Measurements from ENCODE around the gene CELF4. TPM values are rescaled to one million over a fixed set of nuclear protein-coding genes. Genes with fewer than 3 reads are reported as not detected.
A peak's percentile ranks its signal among the peaks of the same experiment; 100 is the strongest.

CELF4 gene
- total RNA-seq, 1 experiment from 2014 or later: not detected

- Histone ChIP-seq H3K9me3 (replicated peaks) (0 out of 2 replicates have a peak, but pooled peaks cover 3% of the 10 kb centered on the region), H3K4me3 (no peak overlapping the region), H3K27me3 (replicated peaks) (no peaks in the 10 kb centered on the region), H3K4me1 (replicated peaks) (no peaks in the 10 kb centered on the region), H3K36me3 (no peaks in the 10 kb centered on the region), H3K27ac (no peak overlapping the region)
- DNase-seq (ENCODE audit: low read depth in 1 of 2, low spot score in 2 of 2): no peak
These were observed 293.4 kb downstream of the CELF4 start for GRCh38 chr18:37272226-37272625.

DNA sequence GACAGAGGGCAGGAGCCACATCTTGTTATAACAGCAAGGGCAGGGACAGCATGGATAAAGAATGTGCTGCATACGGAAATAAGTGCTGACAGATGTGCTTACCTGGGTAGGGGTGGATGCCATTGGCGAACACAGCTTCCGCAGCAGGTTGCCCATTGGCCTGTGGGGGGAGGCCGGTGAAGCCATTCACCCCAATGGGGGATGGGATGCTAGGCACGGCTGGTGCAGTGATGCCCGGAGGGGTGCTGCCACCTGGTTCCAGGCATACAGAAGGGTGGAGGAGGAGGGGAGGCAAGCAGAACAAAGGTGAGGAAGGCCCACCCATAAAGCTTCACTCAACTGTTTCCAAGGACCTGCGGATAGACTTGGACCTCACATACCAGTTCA, 294.9 kb downstream of the CELF4 start:
- no peaks in the 10 kb centered on the region for H3K4me1 ChIP-seq (replicated peaks)
- no peak for DNase-seq (ENCODE audit: low read depth in 1 of 2, low spot score in 2 of 2)
- no peak overlapping the region for H3K27ac ChIP-seq
- H3K36me3 ChIP-seq: no peaks in the 10 kb centered on the region
- H3K9me3 ChIP-seq (replicated peaks): 0 out of 2 replicates have a peak, but pooled peaks cover 3% of the 10 kb centered on the region
- no peak overlapping the region for H3K4me3 ChIP-seq
- H3K27me3 ChIP-seq (replicated peaks): no peaks in the 10 kb centered on the region

DNA sequence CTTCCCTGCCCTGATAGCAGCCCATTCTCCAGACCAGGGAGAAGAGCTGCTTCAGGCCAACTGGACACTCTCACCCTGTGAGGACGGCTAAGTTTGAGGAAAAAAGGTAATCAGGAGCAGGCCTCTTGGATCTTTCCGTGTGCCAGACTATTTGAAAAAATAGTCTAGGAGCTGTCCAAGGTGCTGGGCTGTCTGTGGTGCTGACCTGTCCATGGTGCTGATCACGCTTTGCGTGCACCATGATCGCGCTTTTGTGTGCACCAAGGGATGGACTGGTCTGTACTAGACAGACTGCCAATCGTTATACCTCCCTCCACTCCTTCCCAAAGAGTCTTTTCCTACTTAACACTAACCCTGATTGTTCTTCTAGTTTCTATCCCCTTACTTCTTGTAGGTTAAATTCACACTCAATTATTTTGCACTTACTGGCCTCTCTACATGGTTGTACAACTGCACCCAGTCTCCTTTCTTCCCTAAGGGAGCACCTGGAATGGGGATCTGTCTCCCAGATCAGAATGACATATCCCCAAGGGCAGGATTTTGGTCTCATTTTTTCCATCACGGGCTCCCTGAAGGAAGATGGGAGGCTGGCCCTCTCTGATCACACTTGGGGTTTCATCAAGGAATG, 295.4 kb downstream of the CELF4 start:
- Histone ChIP-seq H3K9me3 (replicated peaks) (0 out of 2 replicates have a peak, but pooled peaks cover 3% of the 10 kb centered on the region), H3K36me3 (no peaks in the 10 kb centered on the region), H3K27me3 (replicated peaks) (no peaks in the 10 kb centered on the region), H3K4me3 (no peak overlapping the region), H3K4me1 (replicated peaks) (no peaks in the 10 kb centered on the region), H3K27ac (no peak overlapping the region)
- DNase-seq (ENCODE audit: low read depth in 1 of 2, low spot score in 2 of 2): peak in 1 of 2 experiments; percentile 15

DNA sequence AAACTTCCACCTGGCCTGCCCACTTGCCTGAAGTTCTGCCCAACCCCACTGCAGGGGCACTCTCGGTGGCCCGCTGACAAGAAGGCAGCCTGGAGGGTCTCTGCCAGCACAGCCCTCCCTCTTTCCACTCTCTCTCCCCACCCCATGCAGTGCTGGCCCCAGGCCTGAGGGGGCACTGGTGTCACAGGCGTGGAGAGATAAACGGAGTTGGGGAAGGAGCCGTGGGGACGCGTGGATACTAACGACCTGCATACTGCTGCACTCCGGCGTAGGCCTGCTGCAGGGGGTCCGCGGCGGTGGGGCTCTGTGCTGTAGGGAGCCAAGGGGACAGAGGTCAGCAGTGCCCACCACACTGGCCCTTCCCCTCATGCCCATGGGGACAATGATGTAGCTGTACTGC, 299.3 kb downstream of the CELF4 start:
- no peaks in the 10 kb centered on the region for H3K4me1 ChIP-seq (replicated peaks)
- H3K36me3 ChIP-seq: no peaks in the 10 kb centered on the region
- no peak overlapping the region for H3K27ac ChIP-seq
- no peak overlapping the region for H3K4me3 ChIP-seq
- no peaks in the 10 kb centered on the region for H3K27me3 ChIP-seq (replicated peaks)
- no peak for DNase-seq (ENCODE audit: low read depth in 1 of 2, low spot score in 2 of 2)
- 0 out of 2 replicates have a peak, but pooled peaks cover 3% of the 10 kb centered on the region for H3K9me3 ChIP-seq (replicated peaks)

DNA sequence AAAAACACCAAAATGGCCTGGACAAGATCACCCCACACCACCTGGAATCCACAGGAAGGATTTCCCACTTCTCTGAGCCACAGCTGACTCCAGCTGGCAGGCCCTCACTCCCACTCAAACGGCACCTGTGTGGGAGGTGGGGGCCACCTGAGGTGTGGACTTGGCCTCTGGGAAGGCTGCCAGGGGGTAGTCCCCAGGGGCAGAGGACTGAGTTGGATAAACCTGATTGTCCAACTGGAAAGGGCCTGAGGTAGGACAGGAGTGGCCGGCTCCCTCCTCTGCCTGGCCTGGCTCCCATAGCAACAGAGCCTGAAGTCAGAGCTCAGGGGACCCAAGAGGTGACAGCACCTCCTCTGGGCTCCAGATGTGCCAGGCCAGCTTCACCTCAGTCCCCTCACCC, 300.2 kb downstream of the CELF4 start:
- no peak for DNase-seq (ENCODE audit: low read depth in 1 of 2, low spot score in 2 of 2)
- Histone ChIP-seq H3K4me3 (no peak overlapping the region), H3K4me1 (replicated peaks) (no peaks in the 10 kb centered on the region), H3K36me3 (no peaks in the 10 kb centered on the region), H3K27me3 (replicated peaks) (no peaks in the 10 kb centered on the region), H3K9me3 (replicated peaks) (0 out of 2 replicates have a peak, but pooled peaks cover 3% of the 10 kb centered on the region), H3K27ac (no peak overlapping the region)

DNA sequence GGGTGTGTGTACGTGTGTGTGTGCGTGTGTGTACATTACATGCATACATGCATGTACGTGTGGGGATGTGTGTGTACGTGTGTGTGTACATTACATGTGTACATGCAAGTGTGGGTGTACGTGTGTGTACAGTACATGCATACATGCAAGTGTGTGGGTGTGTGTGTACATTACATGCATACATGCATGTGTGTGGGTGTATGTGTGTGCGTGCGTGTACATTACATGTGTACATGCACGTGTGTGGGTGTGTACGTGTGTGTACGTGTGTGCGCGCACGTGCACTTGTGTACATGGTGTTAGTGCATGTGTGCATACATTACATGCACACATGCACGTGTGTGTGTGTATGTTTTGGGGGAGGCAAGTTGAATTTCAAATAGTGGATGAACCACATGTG, 300.6 kb downstream of the CELF4 start:
- no peaks in the 10 kb centered on the region for H3K36me3 ChIP-seq
- no peak overlapping the region for H3K27ac ChIP-seq
- no peaks in the 10 kb centered on the region for H3K9me3 ChIP-seq (replicated peaks)
- no peak for DNase-seq (ENCODE audit: low read depth in 1 of 2, low spot score in 2 of 2)
- H3K4me1 ChIP-seq (replicated peaks): no peaks in the 10 kb centered on the region
- H3K27me3 ChIP-seq (replicated peaks): no peaks in the 10 kb centered on the region
- H3K4me3 ChIP-seq: no peak overlapping the region

- H3K4me1 ChIP-seq (replicated peaks): no peaks in the 10 kb centered on the region
- H3K9me3 ChIP-seq (replicated peaks): no peaks in the 10 kb centered on the region
- H3K4me3 ChIP-seq: no peak overlapping the region
- DNase-seq (ENCODE audit: low read depth in 1 of 2, low spot score in 2 of 2): no peak
- H3K27ac ChIP-seq: no peak overlapping the region
- no peaks in the 10 kb centered on the region for H3K36me3 ChIP-seq
- H3K27me3 ChIP-seq (replicated peaks): 0 out of 2 replicates have a peak, but pooled peaks cover 2% of the 10 kb centered on the region
These were observed 303.6 kb downstream of the CELF4 start for GRCh38 chr18:37261988-37262387.

GRCh38 chr18:37261246-37261840, 304.3 kb downstream of the CELF4 start:
- H3K9me3 ChIP-seq (replicated peaks): no peaks in the 10 kb centered on the region
- no peak overlapping the region for H3K27ac ChIP-seq
- no peak overlapping the region for H3K4me3 ChIP-seq
- no peaks in the 10 kb centered on the region for H3K36me3 ChIP-seq
- H3K4me1 ChIP-seq (replicated peaks): no peaks in the 10 kb centered on the region
- 0 out of 2 replicates have a peak, but pooled peaks cover 5% of the 10 kb centered on the region for H3K27me3 ChIP-seq (replicated peaks)
- DNase-seq (ENCODE audit: low read depth in 1 of 2, low spot score in 2 of 2): no peak

GRCh38 chr18:37260367-37261093, 305.1 kb downstream of the CELF4 start:
- no peaks in the 10 kb centered on the region for H3K4me1 ChIP-seq (replicated peaks)
- H3K27me3 ChIP-seq (replicated peaks): 0 out of 2 replicates have a peak, but pooled peaks cover 5% of the 10 kb centered on the region
- no peaks in the 10 kb centered on the region for H3K9me3 ChIP-seq (replicated peaks)
- no peak overlapping the region for H3K27ac ChIP-seq
- no peak for DNase-seq (ENCODE audit: low read depth in 1 of 2, low spot score in 2 of 2)
- no peak overlapping the region for H3K4me3 ChIP-seq
- H3K36me3 ChIP-seq: no peaks in the 10 kb centered on the region

DNA sequence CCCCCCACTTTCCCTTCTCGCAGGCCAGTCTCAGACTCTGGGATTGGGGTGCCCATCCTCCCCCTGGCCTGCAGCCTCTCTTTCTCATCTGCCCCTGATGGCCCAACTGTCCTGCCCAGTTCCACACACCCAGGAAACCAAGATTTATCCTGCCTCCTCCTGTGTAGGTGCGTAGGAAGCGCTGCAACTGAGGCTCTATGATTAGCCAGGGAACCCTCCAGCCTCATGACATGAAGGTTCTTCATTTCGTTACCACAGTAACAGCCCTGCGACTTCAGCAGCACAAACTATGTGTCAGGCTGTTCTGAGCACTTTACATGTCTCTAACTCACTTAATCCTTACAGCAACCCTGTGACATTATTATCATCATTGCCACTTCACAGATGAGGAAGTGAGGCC, 305.9 kb downstream of the CELF4 start:
- Histone ChIP-seq H3K27ac (no peak overlapping the region), H3K4me3 (no peak overlapping the region), H3K4me1 (replicated peaks) (no peaks in the 10 kb centered on the region), H3K36me3 (no peaks in the 10 kb centered on the region), H3K27me3 (replicated peaks) (0 out of 2 replicates have a peak, but pooled peaks cover 5% of the 10 kb centered on the region), H3K9me3 (replicated peaks) (no peaks in the 10 kb centered on the region)
- no peak for DNase-seq (ENCODE audit: low read depth in 1 of 2, low spot score in 2 of 2)

- H3K9me3 ChIP-seq (replicated peaks): no peaks in the 10 kb centered on the region
- no peak overlapping the region for H3K27ac ChIP-seq
- no peak overlapping the region for H3K4me3 ChIP-seq
- no peaks in the 10 kb centered on the region for H3K4me1 ChIP-seq (replicated peaks)
- H3K27me3 ChIP-seq (replicated peaks): 0 out of 2 replicates have a peak, but pooled peaks cover 5% of the 10 kb centered on the region
- no peak for DNase-seq (ENCODE audit: low read depth in 1 of 2, low spot score in 2 of 2)
- no peaks in the 10 kb centered on the region for H3K36me3 ChIP-seq
These were observed 306.8 kb downstream of the CELF4 start for GRCh38 chr18:37258819-37259218.

- no peak for DNase-seq (ENCODE audit: low read depth in 1 of 2, low spot score in 2 of 2)
- 0 out of 2 replicates have a peak, but pooled peaks cover 5% of the 10 kb centered on the region for H3K27me3 ChIP-seq (replicated peaks)
These were observed 307.5 kb downstream of the CELF4 start for GRCh38 chr18:37258131-37258530.

GRCh38 chr18:37254973-37255372, 310.6 kb downstream of the CELF4 start:
- 0 out of 2 replicates have a peak, but pooled peaks cover 5% of the 10 kb centered on the region for H3K27me3 ChIP-seq (replicated peaks)
- DNase-seq (ENCODE audit: low read depth in 1 of 2, low spot score in 2 of 2): no peak

More at GRCh38 chr18:37258131-37258530, 307.5 kb downstream of the CELF4 start:
- H3K36me3 ChIP-seq: no peaks in the 10 kb centered on the region
- no peak overlapping the region for H3K4me3 ChIP-seq
- no peaks in the 10 kb centered on the region for H3K9me3 ChIP-seq (replicated peaks)
- no peaks in the 10 kb centered on the region for H3K4me1 ChIP-seq (replicated peaks)
- no peak overlapping the region for H3K27ac ChIP-seq

GRCh38 chr18:37254236-37254754, 311.3 kb downstream of the CELF4 start:
- no peak overlapping the region for H3K4me3 ChIP-seq
- no peaks in the 10 kb centered on the region for H3K36me3 ChIP-seq
- no peak overlapping the region for H3K27ac ChIP-seq
- no peaks in the 10 kb centered on the region for H3K4me1 ChIP-seq (replicated peaks)
- no peak for DNase-seq (ENCODE audit: low read depth in 1 of 2, low spot score in 2 of 2)
- H3K27me3 ChIP-seq (replicated peaks): 0 out of 2 replicates have a peak, but pooled peaks cover 5% of the 10 kb centered on the region
- no peaks in the 10 kb centered on the region for H3K9me3 ChIP-seq (replicated peaks)

More at GRCh38 chr18:37254973-37255372, 310.6 kb downstream of the CELF4 start:
- H3K4me3 ChIP-seq: no peak overlapping the region
- no peaks in the 10 kb centered on the region for H3K9me3 ChIP-seq (replicated peaks)
- H3K4me1 ChIP-seq (replicated peaks): no peaks in the 10 kb centered on the region
- no peaks in the 10 kb centered on the region for H3K36me3 ChIP-seq
- no peak overlapping the region for H3K27ac ChIP-seq

All from SJSA1 (cell line).